ENCODE measurements around the gene REM1. TPM values are rescaled to one million over a fixed set of nuclear protein-coding genes. Genes with fewer than 3 reads are reported as not detected.
"Not testable (repeated sequence)": the region's sequence is repeated elsewhere in the genome, so short reads cannot be mapped to it uniquely, and the experiment has no call there.

REM1 gene, protein sequence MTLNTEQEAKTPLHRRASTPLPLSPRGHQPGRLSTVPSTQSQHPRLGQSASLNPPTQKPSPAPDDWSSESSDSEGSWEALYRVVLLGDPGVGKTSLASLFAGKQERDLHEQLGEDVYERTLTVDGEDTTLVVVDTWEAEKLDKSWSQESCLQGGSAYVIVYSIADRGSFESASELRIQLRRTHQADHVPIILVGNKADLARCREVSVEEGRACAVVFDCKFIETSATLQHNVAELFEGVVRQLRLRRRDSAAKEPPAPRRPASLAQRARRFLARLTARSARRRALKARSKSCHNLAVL
- 1 to 10 TPM in 1 of 2 donors, under 1 TPM in 1; 0.66 to 1.0 TPM for total RNA-seq

DNA sequence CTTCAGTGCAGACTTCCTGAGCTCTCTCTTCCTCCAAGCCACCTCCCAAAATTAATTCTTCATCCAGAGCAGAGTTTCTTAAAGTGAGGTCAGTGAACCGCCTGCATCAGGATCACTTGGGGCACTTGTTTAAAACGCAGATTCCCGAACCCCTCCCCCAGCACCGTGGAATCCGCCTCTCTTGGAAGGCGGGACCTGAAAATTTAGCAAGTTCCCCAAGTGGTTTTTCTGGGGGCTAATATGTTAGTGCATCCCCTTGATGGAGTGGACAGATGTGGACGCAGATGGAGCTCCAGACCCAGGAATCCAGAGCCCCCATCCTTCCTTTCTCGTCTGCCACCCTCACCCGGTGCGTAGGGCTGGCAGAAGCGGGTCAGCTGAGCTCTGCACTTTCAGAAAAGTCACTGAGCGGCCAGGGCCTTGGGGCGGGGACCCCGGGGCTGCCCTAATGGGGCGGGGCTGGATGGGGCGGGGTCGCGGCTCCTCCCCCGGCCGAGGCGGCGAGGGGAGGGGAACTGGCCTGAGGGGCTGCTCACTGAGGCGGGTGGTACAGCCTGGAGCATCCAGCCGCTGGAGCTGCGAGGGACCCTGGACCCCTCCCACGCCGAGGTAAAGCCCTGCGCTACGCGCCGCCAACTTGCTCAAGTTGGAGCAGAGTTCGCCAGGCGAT is at the start of gene REM1, which contains the start of gene DEFB124:
REM1 (plus strand) TSS at position 531 of the 670 bp plus-strand sequence. CDS start 1,158 bp downstream, outside the sequence.
DEFB124 (minus strand) TSS at position 370 of the 670 bp plus-strand sequence. CDS start 2,114 bp downstream, outside the sequence.
- intact Hi-C loops (cut with DNase I): no loop called here
- ATAC-seq: no peak
- TF ChIP-seq, protein P1, sequence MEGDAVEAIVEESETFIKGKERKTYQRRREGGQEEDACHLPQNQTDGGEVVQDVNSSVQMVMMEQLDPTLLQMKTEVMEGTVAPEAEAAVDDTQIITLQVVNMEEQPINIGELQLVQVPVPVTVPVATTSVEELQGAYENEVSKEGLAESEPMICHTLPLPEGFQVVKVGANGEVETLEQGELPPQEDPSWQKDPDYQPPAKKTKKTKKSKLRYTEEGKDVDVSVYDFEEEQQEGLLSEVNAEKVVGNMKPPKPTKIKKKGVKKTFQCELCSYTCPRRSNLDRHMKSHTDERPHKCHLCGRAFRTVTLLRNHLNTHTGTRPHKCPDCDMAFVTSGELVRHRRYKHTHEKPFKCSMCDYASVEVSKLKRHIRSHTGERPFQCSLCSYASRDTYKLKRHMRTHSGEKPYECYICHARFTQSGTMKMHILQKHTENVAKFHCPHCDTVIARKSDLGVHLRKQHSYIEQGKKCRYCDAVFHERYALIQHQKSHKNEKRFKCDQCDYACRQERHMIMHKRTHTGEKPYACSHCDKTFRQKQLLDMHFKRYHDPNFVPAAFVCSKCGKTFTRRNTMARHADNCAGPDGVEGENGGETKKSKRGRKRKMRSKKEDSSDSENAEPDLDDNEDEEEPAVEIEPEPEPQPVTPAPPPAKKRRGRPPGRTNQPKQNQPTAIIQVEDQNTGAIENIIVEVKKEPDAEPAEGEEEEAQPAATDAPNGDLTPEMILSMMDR (IDR thresholded peaks at IDR 0.05): no peak
- TF ChIP-seq POLR2A (IDR thresholded peaks at IDR 0.05): no peak

GRCh38 chr20:31425797-31426196 is 49.3 kb upstream of the REM1 start:
- no peaks in the 10 kb centered on the region for H3K36me3 ChIP-seq (replicated peaks in 1 of 2; ENCODE audit: insufficient read depth in 1 of 2, low read depth in 2 of 2)
- no peaks in the 10 kb centered on the region for H3K27me3 ChIP-seq
- no peaks in the 10 kb centered on the region for H3K4me1 ChIP-seq
- no peak overlapping the region for H3K4me3 ChIP-seq
- DNase-seq (no peak), ATAC-seq (no peak)
- intact Hi-C loops (cut with DNase I): no loop called here
- TF ChIP-seq POLR2A (IDR thresholded peaks at IDR 0.05): no peak
- TF ChIP-seq, protein P1 (IDR thresholded peaks at IDR 0.05): no peak
- H3K27ac ChIP-seq: no peak overlapping the region
- no peaks in the 10 kb centered on the region for H3K9me3 ChIP-seq

More for the DNA sequence above, at the start of gene REM1, which contains the start of gene DEFB124:
- Histone ChIP-seq H3K27ac (no peak within 1 kb of the TSS), H3K36me3 (replicated peaks in 1 of 2; ENCODE audit: insufficient read depth in 1 of 2, low read depth in 2 of 2) (no peaks in the 10 kb centered on the region), H3K9me3 (no peaks in the 10 kb centered on the region), H3K4me1 (peaks cover 11% of the 10 kb centered on the region), H3K4me3 (no peak within 1 kb of the TSS), H3K27me3 (peaks cover 0 to 7% of the 10 kb centered on the region in 2 donors)
- 7 to 17% methylated on average over 10 to 23 of the region's 33 CpGs for WGBS, 2 donors
- DNase-seq: peak in 1 of 4 donors; percentile 16

- H3K27me3 ChIP-seq; H3K4me3 ChIP-seq; ATAC-seq; H3K27ac ChIP-seq; H3K4me1 ChIP-seq; intact Hi-C loops (cut with DNase I); DNase-seq; H3K36me3 ChIP-seq (replicated peaks in 1 of 2; ENCODE audit: insufficient read depth in 1 of 2, low read depth in 2 of 2); H3K9me3 ChIP-seq: not testable (repeated sequence)
- WGBS, 2 donors: no CpG with 5 or more reads among the region's 48 CpGs
Observed at GRCh38 chr20:31426891-31427551, 48.1 kb upstream of the REM1 start.

DNA sequence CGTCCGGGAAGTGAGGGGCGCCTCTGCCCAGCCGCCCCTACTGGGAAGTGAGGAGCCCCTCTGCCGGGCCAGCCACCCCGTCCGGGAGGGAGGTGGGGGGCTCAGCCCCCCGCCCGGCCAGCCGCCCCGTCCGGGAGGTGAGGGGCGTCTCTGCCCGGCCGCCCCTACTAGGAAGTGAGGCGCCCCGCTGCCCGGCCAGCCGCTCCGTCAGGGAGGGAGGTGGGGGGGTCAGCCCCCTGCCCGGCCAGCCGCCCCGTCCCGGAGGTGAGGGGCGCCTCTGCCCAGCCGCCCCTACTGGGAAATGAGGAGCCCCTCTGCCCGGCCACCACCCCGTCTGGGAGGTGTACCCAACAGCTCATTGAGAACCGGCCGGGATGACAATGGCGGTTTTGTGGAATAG is 47.5 kb upstream of the REM1 start:
- intact Hi-C loops (cut with DNase I); H3K4me1 ChIP-seq; DNase-seq; H3K27me3 ChIP-seq; ATAC-seq; H3K4me3 ChIP-seq; H3K27ac ChIP-seq; H3K9me3 ChIP-seq; H3K36me3 ChIP-seq (replicated peaks in 1 of 2; ENCODE audit: insufficient read depth in 1 of 2, low read depth in 2 of 2): not testable (repeated sequence)
- 94 to 98% methylated on average over 10 to 11 of the region's 31 CpGs for WGBS, 2 donors

- H3K9me3 ChIP-seq: no peaks in the 10 kb centered on the region
- no peak overlapping the region for H3K4me3 ChIP-seq
- no peak overlapping the region for H3K27ac ChIP-seq
- WGBS, 2 donors: 41 to 48% methylated on average over 4 of the region's 4 CpGs
- no peak for DNase-seq
- no peaks in the 10 kb centered on the region for H3K36me3 ChIP-seq (replicated peaks in 1 of 2; ENCODE audit: insufficient read depth in 1 of 2, low read depth in 2 of 2)
- ATAC-seq: no peak
- intact Hi-C loops (cut with DNase I): no loop called here
- no peaks in the 10 kb centered on the region for H3K4me1 ChIP-seq
- H3K27me3 ChIP-seq: no peaks in the 10 kb centered on the region
- TF ChIP-seq, protein P1 (IDR thresholded peaks at IDR 0.05): no peak
- no peak for TF ChIP-seq POLR2A (IDR thresholded peaks at IDR 0.05)
Observed at GRCh38 chr20:31430568-31431115, 44.4 kb upstream of the REM1 start.

Measured in body of pancreas (tissue), 4 donors.